HG02885 (cell line): ENCODE results near the gene BSPRY.
"Not testable (repeated sequence)": the region's sequence is repeated elsewhere in the genome, so short reads cannot be mapped to it uniquely, and the experiment has no call there.

Experiments used
- ATAC-seq: cut with Tn5 transposase; IDR thresholded peaks from one replicate; pipeline ENCODE4 v1.9.1; 2021; ENCODE audit warnings: mild to moderate bottlenecking; ENCODE audit not compliant: unreplicated experiment, poor library complexity

The BSPRY gene

GRCh38 chr9:113340011-113340699, 9.2 kb upstream of the BSPRY start, which contains the start of gene WDR31:
Gene WDR31, minus strand, starts transcription at chr9:113340275. Its CDS starts 8,253 bp downstream, at chr9:113332022.
- ATAC-seq = peak; percentile 99

GRCh38 chr9:113341712-113342410, 7.5 kb upstream of the BSPRY start:
- ATAC-seq = no peak

GRCh38 chr9:113343732-113344231, 5.6 kb upstream of the BSPRY start:
- ATAC-seq = no peak

GRCh38 chr9:113345190-113345589, 4.2 kb upstream of the BSPRY start:
- no peak for ATAC-seq

- ATAC-seq = no peak
These were observed 3.7 kb upstream of the BSPRY start for GRCh38 chr9:113345671-113346070.

GRCh38 chr9:113348437-113348836, 904 bp upstream of the BSPRY start:
- ATAC-seq = no peak

GRCh38 chr9:113349066-113349444, 286 bp upstream of the BSPRY start:
- no peak for ATAC-seq

- no peak for ATAC-seq
These were observed 843 bp downstream of the BSPRY start for GRCh38 chr9:113350107-113350661.

- ATAC-seq = no peak
These were observed 1.6 kb downstream of the BSPRY start for GRCh38 chr9:113350937-113351336.

- ATAC-seq = no peak
These were observed 2.7 kb downstream of the BSPRY start for GRCh38 chr9:113352006-113352405.

GRCh38 chr9:113352411-113352810, 3.1 kb downstream of the BSPRY start:
- ATAC-seq = no peak

- no peak for ATAC-seq
These were observed 5.8 kb downstream of the BSPRY start for GRCh38 chr9:113355040-113355596.

- no peak for ATAC-seq
These were observed 7.4 kb downstream of the BSPRY start for GRCh38 chr9:113356686-113357292.

- ATAC-seq = no peak
These were observed 10.0 kb downstream of the BSPRY start for GRCh38 chr9:113359385-113359784.

GRCh38 chr9:113360242-113360842, 11.0 kb downstream of the BSPRY start:
- ATAC-seq = no peak

GRCh38 chr9:113361304-113362018, 12.1 kb downstream of the BSPRY start:
- no peak for ATAC-seq

GRCh38 chr9:113363336-113363735, 14.0 kb downstream of the BSPRY start:
- no peak for ATAC-seq

- no peak for ATAC-seq
These were observed 15.6 kb downstream of the BSPRY start for GRCh38 chr9:113364951-113365350.

GRCh38 chr9:113365652-113366051, 16.3 kb downstream of the BSPRY start:
- ATAC-seq = not testable (repeated sequence)
